Fibroblast of mammary gland (primary cell): ENCODE data around the gene ZFP36.

Experiments used
- DNase-seq: peaks from one replicate; pipeline ENCODE4 v3.0.0-alpha.2; 2010; ENCODE audit warnings: low read depth
- H3K4me3 ChIP-seq: 2 replicates; pipeline ENCODE4 v1.5.1; 2011; ENCODE audit warnings: low read depth, mild to moderate bottlenecking, low read length, moderate library complexity; ENCODE audit not compliant: control insufficient read depth
- TF ChIP-seq, protein P1 (sequence below): conservative IDR thresholded peaks from 2 replicates; pipeline ENCODE4 v1.5.1; 2011; ENCODE audit warnings: low read depth, low read length, inconsistent platforms; ENCODE audit not compliant: control insufficient read depth, insufficient read depth

Gene ZFP36

GRCh38 chr19:39379865-39380396 lies 26.7 kb upstream of the ZFP36 start:
- H3K4me3 ChIP-seq: no peak overlapping the region

DNA sequence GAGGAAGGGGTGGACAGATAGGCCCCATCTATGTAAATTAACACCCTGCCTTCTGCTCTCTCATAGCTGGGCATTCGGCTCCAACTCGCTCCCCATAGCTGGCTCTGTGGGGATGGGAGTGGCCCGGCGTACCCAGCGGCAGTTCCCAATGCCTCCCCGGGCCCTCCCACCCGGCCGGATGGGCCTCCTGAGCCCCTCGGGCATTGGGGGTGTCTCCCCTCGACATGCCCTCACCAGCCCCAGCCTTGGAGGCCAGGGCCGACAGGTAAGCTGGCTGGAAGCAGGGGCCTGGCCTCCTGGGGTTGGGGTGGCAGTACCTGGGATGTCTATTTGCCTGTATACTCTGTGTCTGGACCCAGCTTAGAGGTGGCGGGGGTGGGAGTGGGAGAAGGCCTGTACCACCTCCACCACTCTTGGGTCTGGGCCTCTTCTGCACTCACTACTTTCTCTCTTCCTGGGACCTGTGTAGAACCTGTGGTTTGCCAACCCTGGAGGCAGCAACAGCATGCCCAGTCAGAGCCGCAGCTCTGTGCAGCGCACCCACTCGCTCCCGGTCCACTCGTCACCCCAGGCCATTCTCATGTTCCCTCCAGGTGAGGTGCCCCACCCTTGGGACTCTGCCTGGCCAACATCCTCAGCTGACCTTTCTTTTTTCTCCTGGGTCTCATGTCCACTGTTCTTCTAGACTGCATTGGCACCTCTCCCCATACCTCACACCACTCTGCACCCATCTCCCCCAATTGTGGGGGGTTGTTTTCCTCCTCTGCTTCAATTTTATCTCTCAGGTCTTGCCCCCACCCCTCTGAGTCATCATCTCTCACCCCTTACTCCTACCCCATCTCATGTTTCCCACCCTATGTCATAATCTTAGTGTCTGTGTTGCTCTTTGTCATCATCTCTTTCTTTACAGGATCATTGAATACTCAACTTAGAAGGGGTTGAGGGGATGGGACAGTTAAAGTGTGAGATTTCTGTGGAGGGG lies 25.8 kb upstream of the ZFP36 start:
- TF ChIP-seq, protein P1, sequence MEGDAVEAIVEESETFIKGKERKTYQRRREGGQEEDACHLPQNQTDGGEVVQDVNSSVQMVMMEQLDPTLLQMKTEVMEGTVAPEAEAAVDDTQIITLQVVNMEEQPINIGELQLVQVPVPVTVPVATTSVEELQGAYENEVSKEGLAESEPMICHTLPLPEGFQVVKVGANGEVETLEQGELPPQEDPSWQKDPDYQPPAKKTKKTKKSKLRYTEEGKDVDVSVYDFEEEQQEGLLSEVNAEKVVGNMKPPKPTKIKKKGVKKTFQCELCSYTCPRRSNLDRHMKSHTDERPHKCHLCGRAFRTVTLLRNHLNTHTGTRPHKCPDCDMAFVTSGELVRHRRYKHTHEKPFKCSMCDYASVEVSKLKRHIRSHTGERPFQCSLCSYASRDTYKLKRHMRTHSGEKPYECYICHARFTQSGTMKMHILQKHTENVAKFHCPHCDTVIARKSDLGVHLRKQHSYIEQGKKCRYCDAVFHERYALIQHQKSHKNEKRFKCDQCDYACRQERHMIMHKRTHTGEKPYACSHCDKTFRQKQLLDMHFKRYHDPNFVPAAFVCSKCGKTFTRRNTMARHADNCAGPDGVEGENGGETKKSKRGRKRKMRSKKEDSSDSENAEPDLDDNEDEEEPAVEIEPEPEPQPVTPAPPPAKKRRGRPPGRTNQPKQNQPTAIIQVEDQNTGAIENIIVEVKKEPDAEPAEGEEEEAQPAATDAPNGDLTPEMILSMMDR: no peak
- DNase-seq: no peak
- no peak overlapping the region for H3K4me3 ChIP-seq

More at GRCh38 chr19:39379865-39380396, 26.7 kb upstream of the ZFP36 start:
- TF ChIP-seq, protein P1: no peak
- no peak for DNase-seq

- TF ChIP-seq, protein P1: no peak
- no peak overlapping the region for H3K4me3 ChIP-seq
These were observed 24.6 kb upstream of the ZFP36 start for GRCh38 chr19:39381910-39382611.

GRCh38 chr19:39382991-39383828 lies 23.4 kb upstream of the ZFP36 start:
- DNase-seq: no peak
- TF ChIP-seq, protein P1: no peak
- H3K4me3 ChIP-seq: no peak overlapping the region

More at GRCh38 chr19:39381910-39382611, 24.6 kb upstream of the ZFP36 start:
- peak; percentile 31 for DNase-seq

DNA sequence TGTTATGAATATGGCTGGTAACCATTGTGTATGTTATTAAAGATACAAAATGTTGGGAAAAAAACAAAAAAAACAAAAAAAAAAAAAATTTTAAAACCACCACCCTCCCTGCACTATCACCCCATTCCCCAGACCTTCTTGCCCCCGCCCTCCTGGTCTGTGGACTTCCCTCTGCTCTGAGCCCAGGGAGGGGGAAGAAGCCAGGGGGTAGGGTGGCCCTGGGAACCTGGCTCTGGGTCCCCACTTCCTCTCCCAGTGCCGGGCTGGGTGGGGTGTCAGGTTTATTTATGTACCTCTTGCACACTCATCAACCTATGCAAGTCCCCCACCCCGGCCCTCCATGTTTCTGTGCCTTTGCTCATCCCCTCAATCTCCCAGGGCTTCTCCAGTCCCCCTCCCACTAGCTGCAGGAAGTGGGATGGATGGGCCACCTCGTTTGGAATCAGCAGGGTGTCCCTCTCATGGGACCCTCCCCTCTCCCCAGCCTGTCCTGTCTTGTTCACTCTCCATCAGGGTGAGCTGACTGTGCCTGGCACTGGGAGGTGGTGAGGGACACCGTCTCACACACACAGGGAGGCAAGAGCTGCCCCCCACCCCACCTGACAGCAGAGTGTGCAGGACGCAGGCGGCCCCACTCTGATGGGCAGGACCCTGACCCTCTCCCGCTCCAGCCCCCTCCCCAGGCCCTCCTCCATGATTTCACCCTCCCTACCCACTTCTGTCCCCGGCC lies 21.6 kb upstream of the ZFP36 start:
- no peak overlapping the region for H3K4me3 ChIP-seq
- no peak for DNase-seq
- TF ChIP-seq, protein P1: no peak
